Activated effector memory CD4-positive, alpha-beta T cell treated with Interleukin-2 at 50 U/mL for 16 hours (primary cell): ENCODE measurements around the gene DHRS13.
A peak's percentile ranks its signal among the peaks of the same experiment; 100 is the strongest.

Experiments used
- DNase-seq: peaks from one replicate; pipeline ENCODE4 v3.0.0-alpha.2; 2020

The DHRS13 gene

DNA sequence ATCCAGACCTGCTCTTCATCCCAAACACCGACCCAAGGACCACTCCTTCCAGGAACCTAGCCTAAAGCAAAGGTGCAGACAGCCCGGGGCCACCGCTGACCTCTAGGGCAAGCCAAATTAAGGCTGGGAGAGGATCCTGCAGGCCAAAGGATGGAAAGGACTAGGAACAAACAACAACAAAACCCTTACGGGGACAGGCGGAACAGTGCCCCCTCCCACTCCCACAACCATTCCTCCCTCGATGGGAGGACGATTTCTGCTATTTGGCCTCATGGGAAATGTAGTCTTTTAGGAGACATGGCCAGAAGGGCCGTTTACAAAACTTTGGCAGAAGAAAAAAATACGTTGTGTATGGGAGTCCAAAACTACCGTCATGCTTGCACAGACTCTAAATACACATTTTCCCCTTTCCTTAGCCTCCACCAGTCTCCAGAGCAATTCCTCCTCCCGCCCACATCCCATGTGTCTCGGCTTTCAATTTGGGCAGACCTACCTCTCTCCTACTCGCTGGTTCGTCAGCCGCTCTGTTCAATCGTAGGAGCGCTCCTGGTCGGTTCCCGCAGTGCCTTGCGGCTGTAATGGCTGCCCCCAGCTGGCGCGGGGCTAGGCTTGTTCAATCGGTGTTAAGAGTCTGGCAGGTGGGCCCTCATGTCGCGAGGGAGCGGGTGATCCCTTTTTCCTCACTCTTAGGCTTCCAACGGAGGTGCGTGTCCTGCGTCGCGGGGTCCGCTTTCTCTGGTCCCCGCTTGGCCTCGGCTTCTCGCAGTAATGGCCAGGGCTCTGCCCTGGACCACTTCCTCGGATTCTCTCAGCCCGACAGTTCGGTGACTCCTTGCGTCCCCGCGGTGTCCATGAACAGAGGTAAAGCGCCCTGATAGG is 48.2 kb downstream of the DHRS13 start, which contains the start of gene ERAL1:
TSS of gene ERAL1 (plus strand) at position 560 of the 879 bp plus-strand sequence. CDS start at position 579, 19 bp downstream.
- DNase-seq: peak; percentile 73

DNA sequence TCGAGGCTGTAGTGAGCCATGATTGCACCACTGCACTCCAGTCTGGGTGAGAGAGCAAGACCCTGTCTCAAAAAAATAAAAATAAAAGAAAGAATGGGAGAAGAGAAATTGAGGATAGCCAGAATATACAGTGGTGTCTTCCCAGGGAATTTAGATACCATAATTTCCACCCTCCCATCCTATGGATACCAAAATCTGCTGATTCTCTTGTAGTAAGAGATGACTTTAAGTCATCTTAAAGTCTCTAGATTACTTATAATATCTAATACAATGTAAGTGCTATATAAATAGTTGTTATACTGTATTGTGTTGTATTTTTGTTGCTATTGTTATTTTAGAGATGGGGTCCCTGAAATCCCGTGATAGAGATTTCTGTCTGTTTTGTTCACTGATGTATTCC is 49.6 kb downstream of the DHRS13 start:
- DNase-seq: no peak

DNA sequence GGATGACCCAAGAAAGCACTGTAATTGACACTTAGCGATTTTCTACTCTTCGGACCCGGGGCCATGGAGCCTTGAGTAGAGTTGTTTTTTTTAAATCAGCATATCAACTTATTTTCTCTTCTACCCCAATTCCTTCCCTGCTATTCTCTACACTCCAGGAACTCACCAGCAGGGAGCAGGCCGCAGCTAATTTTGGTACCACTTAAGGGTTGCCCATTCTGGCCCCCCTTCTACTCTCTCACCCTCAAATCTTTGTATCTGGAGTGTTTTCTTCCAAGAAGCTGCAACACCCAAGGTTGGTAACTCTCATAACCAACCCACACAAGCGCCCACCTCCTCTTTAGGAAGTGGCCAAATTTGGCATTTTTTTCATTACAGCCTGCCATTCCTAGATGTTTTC is 53.6 kb downstream of the DHRS13 start:
- no peak for DNase-seq

DNA sequence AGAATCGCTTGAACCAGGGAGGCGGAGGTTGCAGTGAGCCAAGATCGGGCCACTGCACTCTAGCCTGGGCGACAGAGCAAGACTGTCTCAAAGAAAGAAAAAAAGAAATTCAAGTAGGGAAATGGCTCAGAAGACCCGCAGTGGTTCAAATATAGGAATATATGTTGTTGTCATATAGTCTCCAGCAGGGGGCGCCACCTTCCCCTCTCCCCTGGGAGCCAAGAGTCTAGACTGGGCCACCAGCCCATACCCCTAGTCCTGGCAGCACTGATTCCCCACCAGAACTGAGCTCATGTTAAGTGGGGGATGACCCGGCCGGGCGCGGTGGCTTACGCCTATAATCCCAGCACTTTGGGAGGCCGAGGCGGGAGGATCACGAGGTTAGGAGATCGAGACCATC is 54.2 kb downstream of the DHRS13 start:
- peak; percentile 18 for DNase-seq
